HG02943 (cell line): ENCODE results near the gene GFRA1.

Experiments used
- ATAC-seq: cut with Tn5 transposase; IDR thresholded peaks from one replicate; pipeline ENCODE4 v1.9.1; 2021; ENCODE audit warnings: mild to moderate bottlenecking, low read depth, moderate library complexity; ENCODE audit not compliant: unreplicated experiment

GFRA1 gene

GRCh38 chr10:116272440-116273283 is at the start of gene GFRA1:
GFRA1 (minus strand) TSS chr10:116273206; CDS start chr10:116272029, 1,177 bp downstream.
- no peak for ATAC-seq

- no peak for ATAC-seq
These were observed 43.5 kb upstream of the GFRA1 start for GRCh38 chr10:116316503-116316902.

GRCh38 chr10:116312548-116312947 is 39.5 kb upstream of the GFRA1 start:
- no peak for ATAC-seq

- no peak for ATAC-seq
These were observed 38.9 kb upstream of the GFRA1 start for GRCh38 chr10:116311706-116312490.

- ATAC-seq: no peak
These were observed 38.0 kb upstream of the GFRA1 start for GRCh38 chr10:116311016-116311415.

- ATAC-seq: no peak
These were observed 34.4 kb upstream of the GFRA1 start for GRCh38 chr10:116307455-116307854.

- ATAC-seq: no peak
These were observed 33.8 kb upstream of the GFRA1 start for GRCh38 chr10:116306847-116307246.

GRCh38 chr10:116304923-116305322 is 31.9 kb upstream of the GFRA1 start:
- ATAC-seq: no peak

GRCh38 chr10:116300542-116300941 is 27.5 kb upstream of the GFRA1 start:
- ATAC-seq: no peak

- ATAC-seq: no peak
These were observed 25.6 kb upstream of the GFRA1 start for GRCh38 chr10:116298586-116298985.

GRCh38 chr10:116296291-116296721 is 23.3 kb upstream of the GFRA1 start:
- ATAC-seq: no peak

GRCh38 chr10:116292493-116292892 is 19.5 kb upstream of the GFRA1 start:
- ATAC-seq: no peak

GRCh38 chr10:116289652-116290051 is 16.6 kb upstream of the GFRA1 start:
- ATAC-seq: no peak

GRCh38 chr10:116287906-116288501 is 15.0 kb upstream of the GFRA1 start:
- no peak for ATAC-seq

- ATAC-seq: no peak
These were observed 13.7 kb upstream of the GFRA1 start for GRCh38 chr10:116286626-116287200.

GRCh38 chr10:116281775-116282174 is 8.8 kb upstream of the GFRA1 start:
- ATAC-seq: no peak

- no peak for ATAC-seq
These were observed 5.8 kb upstream of the GFRA1 start for GRCh38 chr10:116278846-116279245.

GRCh38 chr10:116276981-116277380 is 4.0 kb upstream of the GFRA1 start:
- ATAC-seq: no peak

GRCh38 chr10:116274064-116274904 is 1.3 kb upstream of the GFRA1 start:
- ATAC-seq: no peak
